HG02970 (cell line): ENCODE results near the gene EFS.

Source experiments
- ATAC-seq: cut with Tn5 transposase; IDR thresholded peaks from one replicate; pipeline ENCODE4 v1.9.1; 2021; ENCODE audit warnings: mild to moderate bottlenecking, moderate library complexity, moderate number of reproducible peaks; ENCODE audit not compliant: unreplicated experiment, low FRiP score

EFS gene

DNA sequence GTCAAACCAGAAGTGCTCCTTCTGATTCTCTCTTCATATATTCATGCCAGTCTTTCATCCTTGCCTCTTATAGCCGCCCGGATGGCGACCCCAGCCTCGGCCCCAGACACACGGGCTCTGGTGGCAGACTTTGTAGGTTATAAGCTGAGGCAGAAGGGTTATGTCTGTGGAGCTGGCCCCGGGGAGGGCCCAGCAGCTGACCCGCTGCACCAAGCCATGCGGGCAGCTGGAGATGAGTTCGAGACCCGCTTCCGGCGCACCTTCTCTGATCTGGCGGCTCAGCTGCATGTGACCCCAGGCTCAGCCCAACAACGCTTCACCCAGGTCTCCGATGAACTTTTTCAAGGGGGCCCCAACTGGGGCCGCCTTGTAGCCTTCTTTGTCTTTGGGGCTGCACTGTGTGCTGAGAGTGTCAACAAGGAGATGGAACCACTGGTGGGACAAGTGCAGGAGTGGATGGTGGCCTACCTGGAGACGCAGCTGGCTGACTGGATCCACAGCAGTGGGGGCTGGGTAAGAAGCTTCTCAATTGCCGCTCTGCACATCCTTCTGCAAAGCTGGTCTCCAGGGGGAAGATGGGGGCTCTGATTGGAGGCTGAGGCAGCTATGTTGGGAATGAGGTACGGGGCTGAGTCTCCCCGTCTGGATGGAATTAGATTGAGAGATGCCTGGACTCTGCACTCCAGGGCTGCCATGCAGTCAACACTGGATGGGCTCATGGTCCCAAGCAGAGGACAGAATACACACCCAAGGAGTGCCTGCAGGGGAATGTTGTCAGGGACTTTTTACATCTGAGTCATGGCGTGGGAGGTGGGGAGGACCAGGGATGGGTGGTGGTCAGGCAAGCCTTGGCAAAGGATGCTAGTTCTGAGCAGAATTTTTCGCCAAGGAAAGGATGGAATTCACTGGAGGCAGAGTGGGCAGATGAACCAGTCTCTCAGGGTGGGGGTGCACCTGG, 57.0 kb downstream of the EFS start:
- ATAC-seq = no peak

DNA sequence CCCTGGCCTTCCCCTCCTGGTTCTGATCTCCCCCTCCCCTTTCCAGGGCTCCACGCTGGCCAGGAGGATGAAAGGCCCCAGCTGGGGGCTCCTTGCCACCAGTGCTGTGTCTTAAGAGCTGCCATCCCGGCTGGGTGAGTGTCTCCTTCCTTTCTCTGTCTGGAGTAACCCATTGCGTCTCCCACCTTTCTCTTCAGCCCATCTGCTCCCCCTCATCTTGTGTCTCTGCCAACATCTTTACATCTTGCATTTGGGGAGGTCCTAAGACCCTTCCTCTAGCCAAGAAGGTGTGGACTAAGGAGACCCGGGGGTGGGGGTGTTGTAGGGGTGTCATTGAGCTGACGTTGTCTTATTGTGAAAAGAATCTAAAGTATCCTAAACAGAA, 57.8 kb downstream of the EFS start:
- ATAC-seq = no peak

DNA sequence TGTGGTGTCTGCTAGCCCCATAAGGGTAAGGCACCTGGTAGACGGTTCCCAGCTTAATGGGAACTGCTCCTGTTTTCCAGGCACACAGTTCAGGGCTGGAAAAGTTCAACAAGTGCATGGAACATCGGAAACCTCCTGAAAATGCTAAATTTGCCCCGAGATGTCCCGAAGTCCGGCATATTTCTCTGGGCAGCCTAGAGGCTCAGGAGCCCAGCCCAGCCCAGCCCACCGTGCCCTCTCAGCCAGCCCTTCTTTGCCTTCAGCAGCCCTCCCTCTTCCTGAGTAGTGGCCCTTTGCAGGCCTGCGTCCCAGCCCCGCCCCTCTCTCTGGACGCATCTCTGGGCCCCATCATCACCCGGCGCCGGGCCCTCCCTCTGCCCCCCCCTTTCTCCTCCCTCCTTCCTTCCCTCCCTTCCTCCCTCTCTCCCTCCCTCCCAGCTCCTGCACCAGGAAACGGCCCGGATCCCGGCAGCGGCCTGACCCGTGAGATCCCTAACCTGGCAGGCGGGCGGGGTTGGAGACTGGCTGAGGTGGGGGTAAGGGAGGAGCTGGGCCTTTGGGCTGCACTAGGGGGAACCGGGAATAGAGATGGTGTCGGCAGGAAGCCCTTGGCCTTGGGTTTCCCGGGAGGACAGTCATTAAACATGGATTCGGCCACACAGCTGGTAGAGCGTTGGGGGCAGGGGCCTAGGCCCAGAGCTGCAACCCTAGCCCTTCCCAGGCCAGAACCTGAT, 58.4 kb downstream of the EFS start, which contains the start of gene BCL2L2:
Gene BCL2L2, plus strand, starts transcription at position 422 of the 734 bp plus-strand sequence. CDS start 935 bp downstream, outside the sequence.
- ATAC-seq = no peak
